ENCODE measurements around the gene RAB3D.
A peak's percentile ranks its signal among the peaks of the same experiment; 100 is the strongest.

RAB3D gene

GRCh38 chr19:11293433-11294389 is 45.7 kb downstream of the RAB3D start:
- DNase-seq: peak; percentile 66

GRCh38 chr19:11291991-11292390 is 47.5 kb downstream of the RAB3D start:
- no peak for DNase-seq

GRCh38 chr19:11291415-11291814 is 48.0 kb downstream of the RAB3D start:
- DNase-seq: no peak

GRCh38 chr19:11290256-11290655 is 49.2 kb downstream of the RAB3D start:
- DNase-seq: no peak

- no peak for DNase-seq
Observed at GRCh38 chr19:11288349-11288748, 51.1 kb downstream of the RAB3D start.

GRCh38 chr19:11286312-11286974 is 53.0 kb downstream of the RAB3D start:
- no peak for DNase-seq

GRCh38 chr19:11284515-11284914 is 54.9 kb downstream of the RAB3D start:
- DNase-seq: no peak

GRCh38 chr19:11281356-11282049 is 58.0 kb downstream of the RAB3D start:
- no peak for DNase-seq

GRCh38 chr19:11279505-11280236 is 59.8 kb downstream of the RAB3D start:
- DNase-seq: no peak

- DNase-seq: no peak
Observed at GRCh38 chr19:11278670-11279069, 60.8 kb downstream of the RAB3D start.

GRCh38 chr19:11274533-11275086 is 64.8 kb downstream of the RAB3D start:
- DNase-seq: no peak

GRCh38 chr19:11273989-11274388 is 65.5 kb downstream of the RAB3D start:
- DNase-seq: no peak

GRCh38 chr19:11273296-11273695 is 66.2 kb downstream of the RAB3D start:
- DNase-seq: no peak

All from NCI-H2029 (cell line).